Measurements from ENCODE around the gene UGT1A10.

DNA sequence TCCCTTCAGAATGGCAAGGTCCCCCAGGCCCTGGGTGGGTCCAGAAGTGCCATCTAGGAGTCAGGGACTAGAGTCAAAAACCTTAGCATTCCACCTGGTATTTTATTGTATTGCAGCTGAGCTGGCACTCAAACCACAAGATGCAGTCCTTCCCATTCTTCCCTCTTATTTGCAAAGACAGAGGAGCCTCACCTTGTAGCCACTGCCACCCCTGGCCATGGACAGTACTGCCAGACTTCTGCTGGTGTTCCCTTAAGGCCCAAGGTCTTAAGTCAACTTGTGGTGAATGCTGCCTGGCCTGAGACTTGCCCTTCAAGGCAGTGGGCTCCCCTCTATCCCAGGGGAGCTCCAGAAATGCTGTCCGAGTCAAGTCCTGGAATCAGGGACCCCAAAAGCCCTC, 6.9 kb downstream of the UGT1A10 start:
- TF ChIP-seq REST (IDR thresholded peaks at IDR 0.05; ENCODE audit: insufficient replicate concordance, low read depth) (no peak), POLR2AphosphoS5 (IDR thresholded peaks at IDR 0.05; ENCODE audit: low read depth) (no peak), CTCF (IDR thresholded peaks at IDR 0.05; ENCODE audit: insufficient read depth, low read length) (no peak), GABPA (IDR thresholded peaks at IDR 0.05; ENCODE audit: low read depth) (no peak)

Data from HL-60 (cell line).